HCT116 (cell line): ENCODE measurements around the gene EIF2D. TPM values are rescaled to one million over a fixed set of nuclear protein-coding genes. Genes with fewer than 3 reads are reported as not detected.
"Not testable (repeated sequence)": the region's sequence is repeated elsewhere in the genome, so short reads cannot be mapped to it uniquely, and the experiment has no call there.

Source experiments
- ATAC-seq: fragments of 200-7000 bp; cut with Tn5 transposase; 2 replicates; pipeline ENCODE4 v1.9.1; 2020; ENCODE audit warnings: mild to moderate bottlenecking, moderate library complexity
- BruUV-seq: library from RNA; stranded (reverse); fragments of 400-500 nt; replicated peaks from 2 replicates; lab custom pipeline; 2021; lab: Mats Ljungman, UMichigan
- CTCF ChIA-PET: fragments of 300-600 bp; sonication (Branson Sonifier 250); formaldehyde crosslinking; loops from one replicate; lab custom pipeline; 2021; ENCODE audit warnings: antibody characterized with exemption; lab: Charles Lee
- POLR2A ChIA-PET: fragments of 300-600, 350-600 bp; sonication (Branson Sonifier 250); formaldehyde crosslinking; loops from one replicate; lab custom pipeline; 2021; ENCODE audit warnings: antibody characterized with exemption; lab: Charles Lee
- RAD21 ChIA-PET, 2 experiments: fragments of 300-600 bp; sonication (Branson Sonifier 250); formaldehyde crosslinking; loops; one replicate each; lab custom pipeline; 2023; ENCODE audit warnings: low total read pairs in 2 of 2; ENCODE audit not compliant: uncharacterized antibody in 2 of 2, unreplicated experiment in 2 of 2, low non-redundant PET in 1 of 2; lab: Charles Lee
- DNase-seq: peaks from one replicate; pipeline ENCODE4 v3.0.0-alpha.2; 2010; ENCODE audit warnings: low read depth, low spot score
- H2AFZ ChIP-seq: fragments of 200-600 bp; shearing (Covaris generic), sonication (generic); 2 replicates; pipeline ENCODE4 v1.6.1; 2017; ENCODE audit warnings: low read depth, mixed run types, mixed read lengths, antibody characterized with exemption, low read length; ENCODE audit not compliant: poor library complexity, severe bottlenecking
- H3K27ac ChIP-seq: 2 replicates; pipeline ENCODE4 v1.5.1; 2012; ENCODE audit warnings: low read depth, low read length
- H3K27me3 ChIP-seq: fragments of 200-600 bp; sonication (generic); 2 replicates; pipeline ENCODE4 v1.6.1; 2016; ENCODE audit warnings: mixed run types, low read length, mixed read lengths; ENCODE audit not compliant: insufficient read depth
- H3K36me3 ChIP-seq, 2 experiments: fragments of 200-500 bp in 1 of 2; fragments of 200-600 bp in 1 of 2; sonication (Bioruptor generic) in 1 of 2; sonication (generic) in 1 of 2; 2 replicates each; pipeline versions ENCODE4 v1.5.1 to v1.6.1; 2014 to 2016; ENCODE audit warnings: low read length in 2 of 2, inconsistent platforms in 1 of 2, mixed read lengths in 1 of 2, mixed run types in 1 of 2; ENCODE audit not compliant: insufficient read depth in 2 of 2, control insufficient read depth in 1 of 2
- H3K4me1 ChIP-seq, 2 experiments: fragments of 200-600 bp in 1 of 2; sonication (generic) in 1 of 2; 2 replicates each; pipeline versions ENCODE4 v1.5.1 to v1.6.1; 2012 to 2017; ENCODE audit warnings: low read length in 2 of 2, inconsistent platforms in 1 of 2, mild to moderate bottlenecking in 1 of 2, mixed read lengths in 1 of 2, mixed run types in 1 of 2, moderate library complexity in 1 of 2; ENCODE audit not compliant: insufficient read depth in 2 of 2, control insufficient read depth in 1 of 2
- H3K4me2 ChIP-seq: fragments of 200-600 bp; sonication (generic); 2 replicates; pipeline ENCODE4 v1.6.1; 2017; ENCODE audit warnings: mixed run types, low read length, mixed read lengths
- H3K4me3 ChIP-seq, 2 experiments: fragments of 200-600 bp in 1 of 2; sonication (generic) in 1 of 2; replicated peaks in 1 of 2; 2 replicates each; pipeline ENCODE4 v1.5.1; 2011 to 2016; ENCODE audit warnings: low read length in 2 of 2, control low read depth in 1 of 2, low read depth in 1 of 2, mild to moderate bottlenecking in 1 of 2, mixed read lengths in 1 of 2, mixed run types in 1 of 2
- H3K79me2 ChIP-seq: fragments of 200-600 bp; sonication (generic); 2 replicates; pipeline ENCODE4 v1.6.1; 2017; ENCODE audit warnings: mild to moderate bottlenecking, mixed run types, low read length, moderate library complexity, mixed read lengths; ENCODE audit not compliant: insufficient read depth
- H3K9ac ChIP-seq: fragments of 200-600 bp; sonication (generic); 2 replicates; pipeline ENCODE4 v1.6.1; 2016; ENCODE audit warnings: low read length, mixed read lengths
- H3K9me2 ChIP-seq: fragments of 200-600 bp; sonication (generic), shearing (Covaris generic); 2 replicates; pipeline ENCODE4 v1.6.1; 2017; ENCODE audit warnings: mixed run types, mild to moderate bottlenecking, moderate library complexity; ENCODE audit not compliant: insufficient read depth
- H3K9me3 ChIP-seq, 2 experiments: fragments of 200-500 bp in 1 of 2; fragments of 200-600 bp in 1 of 2; sonication (Bioruptor generic) in 1 of 2; sonication (generic) in 1 of 2; 2 replicates each; pipeline ENCODE4 v1.6.1; 2014 to 2017; ENCODE audit warnings: low read length in 2 of 2, mixed read lengths in 2 of 2, inconsistent platforms in 1 of 2, low read depth in 1 of 2, mild to moderate bottlenecking in 1 of 2, mixed run types in 1 of 2, moderate library complexity in 1 of 2; ENCODE audit not compliant: control insufficient read depth in 1 of 2, insufficient read depth in 1 of 2
- H4K20me1 ChIP-seq: fragments of 200-600 bp; sonication (generic), shearing (Covaris generic); 2 replicates; pipeline ENCODE4 v1.6.1; 2017; ENCODE audit warnings: mixed run types, mild to moderate bottlenecking, moderate library complexity; ENCODE audit not compliant: insufficient read depth
- ATF3 ChIP-seq: IDR thresholded peaks from 2 replicates; pipeline ENCODE4 v1.6.1; 2012
- CBX3 ChIP-seq: IDR thresholded peaks from 2 replicates; pipeline ENCODE4 v1.6.1; 2012; ENCODE audit warnings: low read depth
- CEBPB ChIP-seq: IDR thresholded peaks from 2 replicates; pipeline ENCODE4 v1.6.1; 2012; ENCODE audit warnings: low read depth
- EGR1 ChIP-seq: IDR thresholded peaks from 2 replicates; pipeline ENCODE4 v1.6.1; 2012; ENCODE audit warnings: low read depth
- EZH2phosphoT487 ChIP-seq: fragments of 200-600 bp; IDR thresholded peaks from 2 replicates; pipeline ENCODE4 v1.6.1; 2018; ENCODE audit warnings: antibody characterized with exemption, borderline replicate concordance
- FOSL1 ChIP-seq: IDR thresholded peaks from 2 replicates; pipeline ENCODE4 v1.6.1; 2012; ENCODE audit warnings: low read depth
- POLR2AphosphoS5 ChIP-seq: IDR thresholded peaks from 2 replicates; pipeline ENCODE4 v1.6.1; 2011; ENCODE audit warnings: mild to moderate bottlenecking, low read depth, low read length, moderate library complexity
- RAD21 ChIP-seq: IDR thresholded peaks from 2 replicates; pipeline ENCODE4 v1.6.1; 2012; ENCODE audit warnings: low read depth, mild to moderate bottlenecking
- SRF ChIP-seq: IDR thresholded peaks from 2 replicates; pipeline ENCODE4 v1.6.1; 2012; ENCODE audit warnings: low read depth
- ZBTB33 ChIP-seq: IDR thresholded peaks from 2 replicates; pipeline ENCODE4 v1.6.1; 2011; ENCODE audit warnings: mild to moderate bottlenecking, low read length, moderate library complexity; ENCODE audit not compliant: insufficient replicate concordance; ENCODE audit errors: extremely low read depth
- ZFX ChIP-seq: fragments of 450-650 bp; IDR thresholded peaks from 2 replicates; pipeline ENCODE4 v1.6.1; 2017
- ZNF274 ChIP-seq: fragments of 200-500 bp; sonication (Bioruptor generic); IDR thresholded peaks from 2 replicates; pipeline ENCODE4 v1.6.1; 2014; ENCODE audit warnings: mild to moderate bottlenecking, low read depth, low read length, inconsistent platforms
- intact Hi-C: fragments of 100-400 bp; cut with micrococcal nuclease; formaldehyde crosslinking; loops from 2 replicates; pipeline ENCODE4 v1.10.0; 2022
- total RNA-seq: library from RNA; stranded (reverse); gene quantifications from one replicate; pipeline ENCODE4 v1.2.1, GENCODE V29; 2021; ENCODE audit not compliant: unreplicated experiment

The EIF2D gene
- total RNA-seq, 1 experiment from 2014 or later: 54.8 TPM

- intact Hi-C loops: no loop called here
- no peak overlapping the region for H3K4me2 ChIP-seq
- no TSS peak for BruUV-seq
- H3K79me2 ChIP-seq: no peaks in the 10 kb centered on the region
- H3K9me3 ChIP-seq: no peaks in the 10 kb centered on the region
- no peak for TF ChIP-seq FOSL1
- no peak for TF ChIP-seq SRF
- H3K27me3 ChIP-seq: no peaks in the 10 kb centered on the region
- H3K4me1 ChIP-seq: no peaks in the 10 kb centered on the region
- no peak overlapping the region for H3K4me3 ChIP-seq
- ChIA-PET POLR2A (no interaction called here), CTCF (no interaction called here), RAD21 (no interaction called here)
- DNase-seq (no peak), ATAC-seq (no peak)
- no peaks in the 10 kb centered on the region for H4K20me1 ChIP-seq
- no peak overlapping the region for H2AFZ ChIP-seq
- H3K36me3 ChIP-seq: peaks cover 0 to 5% of the 10 kb centered on the region in 2 experiments; a peak in 1 of 4 replicates
- no peak overlapping the region for H3K9ac ChIP-seq
- no peak overlapping the region for H3K27ac ChIP-seq
- H3K9me2 ChIP-seq: no peaks in the 10 kb centered on the region
Observed at GRCh38 chr1:206643118-206643698, 30.9 kb upstream of the EIF2D start.

GRCh38 chr1:206642074-206642473 lies 29.8 kb upstream of the EIF2D start:
- RAD21 ChIA-PET, ATAC-seq, H3K36me3 ChIP-seq, H3K9ac ChIP-seq, H3K4me3 ChIP-seq, H3K9me2 ChIP-seq, H3K27me3 ChIP-seq, DNase-seq, H4K20me1 ChIP-seq, intact Hi-C loops, H3K79me2 ChIP-seq, H2AFZ ChIP-seq, CTCF ChIA-PET, H3K4me2 ChIP-seq, BruUV-seq, H3K4me1 ChIP-seq, POLR2A ChIA-PET, H3K27ac ChIP-seq, H3K9me3 ChIP-seq: not testable (repeated sequence)

- intact Hi-C loops: loop anchor here (10.0 kb wide), 1 partner anchor 347 kb away; no protein-coding TSS in a partner anchor
- Histone ChIP-seq H3K4me3 (no peak overlapping the region), H3K27me3 (no peaks in the 10 kb centered on the region), H3K9me3 (no peaks in the 10 kb centered on the region), H4K20me1 (no peaks in the 10 kb centered on the region), H3K79me2 (no peaks in the 10 kb centered on the region), H3K4me2 (no peak overlapping the region), H3K4me1 (peaks cover 4 to 23% of the 10 kb centered on the region in 2 experiments; a peak in 3 of 4 replicates), H2AFZ (no peak overlapping the region), H3K9ac (no peak overlapping the region), H3K27ac (no peak overlapping the region), H3K9me2 (no peaks in the 10 kb centered on the region), H3K36me3 (no peaks in the 10 kb centered on the region)
- ATAC-seq: no peak
- ChIA-PET CTCF (interaction anchor here (1.2 kb wide), 1 partner anchor 27 kb away, joined by 4 read pairs; no protein-coding TSS in a partner anchor), POLR2A (no interaction called here), RAD21 (no interaction called here)
- DNase-seq: no peak
- BruUV-seq: no TSS peak
- TF ChIP-seq ZBTB33 (no peak), RAD21 (no peak), ZFX (no peak), CEBPB (no peak), EZH2phosphoT487 (no peak), ATF3 (no peak), POLR2AphosphoS5 (no peak), EGR1 (no peak), ZNF274 (no peak), CBX3 (no peak)
Observed at GRCh38 chr1:206637605-206638004, 25.3 kb upstream of the EIF2D start.
